Measurements from ENCODE around the gene JAK3.

The JAK3 gene

DNA sequence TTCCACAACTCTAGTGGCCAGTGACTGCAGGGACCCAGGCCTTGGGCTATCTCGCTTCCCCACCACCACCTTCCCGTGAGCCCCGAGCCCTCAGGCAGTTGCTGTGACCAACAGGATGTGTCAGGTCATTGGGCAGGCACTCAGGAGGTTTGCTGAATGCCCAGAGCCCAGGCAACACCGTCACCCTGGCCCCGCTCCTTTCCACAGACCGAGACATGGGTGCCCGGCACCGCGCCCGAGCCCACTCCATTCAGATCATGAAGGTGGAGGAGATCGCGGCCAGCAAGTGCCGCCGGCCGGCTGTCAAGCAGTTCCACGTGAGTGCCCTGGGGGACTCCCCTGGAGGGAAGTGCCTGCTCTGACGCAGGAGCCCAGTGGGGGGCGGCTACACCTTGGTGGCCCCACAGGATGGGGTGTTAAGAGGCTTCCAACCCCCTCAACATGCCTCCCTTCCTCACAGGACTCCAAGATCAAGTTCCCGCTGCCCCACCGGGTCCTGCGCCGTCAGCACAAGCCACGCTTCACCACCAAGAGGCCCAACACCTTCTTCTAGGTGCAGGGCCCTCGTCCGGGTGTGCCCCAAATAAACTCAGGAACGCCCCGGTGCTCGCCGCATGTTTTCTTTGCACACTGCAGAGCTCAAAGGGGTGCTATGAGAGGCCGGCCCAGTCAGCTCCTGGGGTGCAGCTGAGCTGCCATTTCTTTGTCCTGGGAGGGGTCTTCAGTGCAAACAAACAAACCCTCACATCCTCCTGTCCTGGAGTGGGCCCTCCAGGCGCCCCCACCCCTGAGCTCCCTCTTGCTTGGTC, 15.1 kb upstream of the JAK3 start:
- Histone ChIP-seq H3K27me3 (no peaks in the 10 kb centered on the region), H3K4me3 (ENCODE audit: low read depth in 1 of 2, low read length in 1 of 2) (no peak overlapping the region), H3K4me1 (ENCODE audit: control insufficient read depth in 1 of 2, insufficient read depth in 1 of 2, low read depth in 1 of 2, low read length in 1 of 2) (peaks cover 16 to 17% of the 10 kb centered on the region in 2 experiments), H3K9me3 (no peaks in the 10 kb centered on the region), H3K27ac (no peak overlapping the region), H3K36me3 (peaks cover 32% of the 10 kb centered on the region)
- TF ChIP-seq, protein P1, sequence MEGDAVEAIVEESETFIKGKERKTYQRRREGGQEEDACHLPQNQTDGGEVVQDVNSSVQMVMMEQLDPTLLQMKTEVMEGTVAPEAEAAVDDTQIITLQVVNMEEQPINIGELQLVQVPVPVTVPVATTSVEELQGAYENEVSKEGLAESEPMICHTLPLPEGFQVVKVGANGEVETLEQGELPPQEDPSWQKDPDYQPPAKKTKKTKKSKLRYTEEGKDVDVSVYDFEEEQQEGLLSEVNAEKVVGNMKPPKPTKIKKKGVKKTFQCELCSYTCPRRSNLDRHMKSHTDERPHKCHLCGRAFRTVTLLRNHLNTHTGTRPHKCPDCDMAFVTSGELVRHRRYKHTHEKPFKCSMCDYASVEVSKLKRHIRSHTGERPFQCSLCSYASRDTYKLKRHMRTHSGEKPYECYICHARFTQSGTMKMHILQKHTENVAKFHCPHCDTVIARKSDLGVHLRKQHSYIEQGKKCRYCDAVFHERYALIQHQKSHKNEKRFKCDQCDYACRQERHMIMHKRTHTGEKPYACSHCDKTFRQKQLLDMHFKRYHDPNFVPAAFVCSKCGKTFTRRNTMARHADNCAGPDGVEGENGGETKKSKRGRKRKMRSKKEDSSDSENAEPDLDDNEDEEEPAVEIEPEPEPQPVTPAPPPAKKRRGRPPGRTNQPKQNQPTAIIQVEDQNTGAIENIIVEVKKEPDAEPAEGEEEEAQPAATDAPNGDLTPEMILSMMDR (IDR thresholded peaks at IDR 0.05), result no peak

DNA sequence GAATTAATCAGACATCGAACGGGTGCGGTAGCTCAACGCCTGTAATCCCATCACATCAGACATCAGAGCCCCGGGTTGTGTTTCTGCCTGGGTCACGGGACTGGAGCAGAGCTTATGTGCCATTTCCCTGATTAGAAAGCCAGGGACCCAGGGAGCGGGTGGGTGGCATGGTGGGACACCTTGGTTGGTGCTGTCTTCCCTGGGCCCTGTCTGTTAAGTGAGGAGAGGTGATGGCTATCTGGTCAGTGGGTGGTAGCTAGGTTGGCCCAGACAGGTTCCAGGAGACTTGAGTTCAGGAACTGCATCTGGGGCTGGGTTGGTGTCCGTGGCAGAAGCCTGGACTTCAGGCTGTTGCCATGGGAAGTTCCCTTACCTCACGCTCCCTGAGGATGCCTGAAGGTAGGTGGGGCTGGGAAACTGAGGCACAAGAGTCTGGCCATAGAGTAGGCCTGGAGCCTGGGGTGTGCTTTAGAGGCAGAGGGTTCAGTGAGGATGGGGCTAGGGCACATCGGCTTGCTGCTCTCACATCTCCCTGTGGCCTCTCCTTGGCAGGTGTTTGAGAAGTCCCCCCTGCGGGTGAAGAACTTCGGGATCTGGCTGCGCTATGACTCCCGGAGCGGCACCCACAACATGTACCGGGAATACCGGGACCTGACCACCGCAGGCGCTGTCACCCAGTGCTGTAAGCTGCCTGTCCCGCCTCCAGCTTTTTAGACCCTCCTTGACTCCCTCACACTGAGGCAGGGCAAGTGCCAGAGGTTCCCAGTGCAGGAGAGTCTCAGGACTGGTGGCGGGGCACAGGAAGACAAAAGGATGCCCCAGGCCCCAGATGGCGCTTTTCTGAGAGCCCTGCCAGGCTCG, 14.0 kb upstream of the JAK3 start:
- H3K4me1 ChIP-seq (ENCODE audit: control insufficient read depth in 1 of 2, insufficient read depth in 1 of 2, low read depth in 1 of 2, low read length in 1 of 2), result peaks cover 16 to 17% of the 10 kb centered on the region in 2 experiments
- no peaks in the 10 kb centered on the region for H3K9me3 ChIP-seq
- no peak overlapping the region for H3K4me3 ChIP-seq (ENCODE audit: low read depth in 1 of 2, low read length in 1 of 2)
- peaks cover 32% of the 10 kb centered on the region for H3K36me3 ChIP-seq
- no peak overlapping the region for H3K27ac ChIP-seq
- TF ChIP-seq, protein P1 (IDR thresholded peaks at IDR 0.05), result no peak
- no peaks in the 10 kb centered on the region for H3K27me3 ChIP-seq

- peaks cover 32% of the 10 kb centered on the region for H3K36me3 ChIP-seq
These were observed 13.2 kb upstream of the JAK3 start for GRCh38 chr19:17860993-17861360.

GRCh38 chr19:17860331-17860992, 12.7 kb upstream of the JAK3 start:
- TF ChIP-seq, protein P1 (IDR thresholded peaks at IDR 0.05), result no peak
- Histone ChIP-seq H3K9me3 (no peaks in the 10 kb centered on the region), H3K4me1 (ENCODE audit: control insufficient read depth in 1 of 2, insufficient read depth in 1 of 2, low read depth in 1 of 2, low read length in 1 of 2) (peaks cover 19 to 21% of the 10 kb centered on the region in 2 experiments), H3K27me3 (no peaks in the 10 kb centered on the region), H3K36me3 (peaks cover 32% of the 10 kb centered on the region), H3K27ac (peak overlapping the region; percentile 33), H3K4me3 (ENCODE audit: low read depth in 1 of 2, low read length in 1 of 2) (peak overlapping the region; percentile 79 to 97)

More at GRCh38 chr19:17860993-17861360, 13.2 kb upstream of the JAK3 start:
- Histone ChIP-seq H3K4me3 (ENCODE audit: low read depth in 1 of 2, low read length in 1 of 2) (no peak overlapping the region), H3K4me1 (ENCODE audit: control insufficient read depth in 1 of 2, insufficient read depth in 1 of 2, low read depth in 1 of 2, low read length in 1 of 2) (peaks cover 16 to 17% of the 10 kb centered on the region in 2 experiments), H3K27ac (no peak overlapping the region), H3K27me3 (no peaks in the 10 kb centered on the region), H3K9me3 (no peaks in the 10 kb centered on the region)
- TF ChIP-seq, protein P1 (IDR thresholded peaks at IDR 0.05), result no peak

DNA sequence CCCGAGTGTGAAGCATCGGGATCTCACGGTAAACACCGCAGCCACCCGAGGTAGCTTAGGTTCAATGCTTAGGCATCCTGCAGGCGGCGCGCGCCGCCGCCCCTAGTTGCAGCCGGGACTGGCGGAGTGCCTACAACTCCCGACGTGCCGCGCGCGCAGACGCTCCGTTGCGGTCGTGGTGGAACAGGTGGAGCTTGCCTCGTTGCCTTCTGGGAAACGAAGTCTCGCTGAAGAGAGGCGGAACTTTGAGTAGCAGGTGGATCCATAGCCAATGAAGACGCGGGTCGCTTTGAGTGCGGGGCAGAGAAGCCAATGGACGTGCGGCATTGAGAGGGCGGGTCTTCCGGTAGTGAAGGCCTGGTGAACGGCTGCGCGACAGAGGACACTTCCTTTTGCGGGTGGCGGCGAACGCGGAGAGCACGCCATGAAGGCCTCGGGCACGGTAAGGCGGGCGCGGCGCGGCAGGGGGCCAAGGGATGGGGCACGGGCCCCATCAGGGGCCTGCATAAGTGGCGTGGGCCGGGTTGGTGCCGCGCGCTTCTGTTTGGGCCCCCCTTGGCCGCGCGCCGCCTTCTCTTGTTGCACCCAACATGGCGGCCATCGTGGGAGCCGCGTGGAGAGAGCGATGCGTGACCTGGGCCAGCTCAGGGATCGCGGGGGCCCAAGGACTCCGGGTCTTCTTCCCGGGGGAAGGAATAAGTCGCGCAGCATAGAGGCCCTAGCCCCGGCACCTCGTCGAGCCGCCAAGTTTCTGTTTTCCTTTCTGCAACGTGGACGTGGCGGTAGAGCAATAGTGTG, 11.9 kb upstream of the JAK3 start, which contains the start of gene RPL18A:
TSS of gene RPL18A (plus strand) at position 378 of the 798 bp plus-strand sequence. CDS start at position 425, 47 bp downstream.
- TF ChIP-seq, protein P1 (IDR thresholded peaks at IDR 0.05), result peak; percentile 85

More for the DNA sequence above, 11.9 kb upstream of the JAK3 start, which contains the start of gene RPL18A:
- H3K4me1 ChIP-seq (ENCODE audit: control insufficient read depth in 1 of 2, insufficient read depth in 1 of 2, low read depth in 1 of 2, low read length in 1 of 2), result peaks cover 23 to 25% of the 10 kb centered on the region in 2 experiments
- peak within 1 kb of the TSS; percentile 79 to 97 for H3K4me3 ChIP-seq (ENCODE audit: low read depth in 1 of 2, low read length in 1 of 2)
- H3K27ac ChIP-seq, result peak within 1 kb of the TSS; percentile 33
- no peaks in the 10 kb centered on the region for H3K27me3 ChIP-seq
- H3K36me3 ChIP-seq, result peaks cover 29% of the 10 kb centered on the region
- H3K9me3 ChIP-seq, result no peaks in the 10 kb centered on the region
